ENCODE data around the gene PTPRN2. TPM values are rescaled to one million over a fixed set of nuclear protein-coding genes. Genes with fewer than 3 reads are reported as not detected.
"Not testable (repeated sequence)": the region's sequence is repeated elsewhere in the genome, so short reads cannot be mapped to it uniquely, and the experiment has no call there.

Gene PTPRN2
- total and polyA plus RNA-seq, 2 experiments from 2014 or later = 0.28 TPM; not detected in 1

GRCh38 chr7:157594306-157594705 is 993.3 kb downstream of the PTPRN2 start:
- Histone ChIP-seq H3K27ac (no peak overlapping the region), H3K27me3 (peaks cover 14% of the 10 kb centered on the region), H3K36me3 (no peaks in the 10 kb centered on the region), H3K9me3 (ENCODE audit: low read depth) (no peaks in the 10 kb centered on the region), H3K4me3 (no peak overlapping the region), H3K4me1 (ENCODE audit: low read depth) (no peaks in the 10 kb centered on the region)
- DNase-seq (ENCODE audit: low read depth in 1 of 2, low spot score in 1 of 2) = no peak
- TF ChIP-seq CTCF (IDR thresholded peaks at IDR 0.05; ENCODE audit: low read depth, low read length) = no peak

- H3K36me3 ChIP-seq = no peaks in the 10 kb centered on the region
- no peaks in the 10 kb centered on the region for H3K4me1 ChIP-seq (ENCODE audit: low read depth)
- no peak overlapping the region for H3K27ac ChIP-seq
- no peak for TF ChIP-seq CTCF (IDR thresholded peaks at IDR 0.05; ENCODE audit: low read depth, low read length)
- no peak for DNase-seq (ENCODE audit: low read depth in 1 of 2, low spot score in 1 of 2)
- H3K9me3 ChIP-seq (ENCODE audit: low read depth) = no peaks in the 10 kb centered on the region
- H3K27me3 ChIP-seq = peaks cover 14% of the 10 kb centered on the region
- H3K4me3 ChIP-seq = no peak overlapping the region
Measured at GRCh38 chr7:157593541-157593940, 994.1 kb downstream of the PTPRN2 start.

GRCh38 chr7:157592636-157593320 is 994.8 kb downstream of the PTPRN2 start:
- H3K4me3 ChIP-seq; H3K4me1 ChIP-seq (ENCODE audit: low read depth); H3K36me3 ChIP-seq; DNase-seq (ENCODE audit: low read depth in 1 of 2, low spot score in 1 of 2); H3K9me3 ChIP-seq (ENCODE audit: low read depth); H3K27ac ChIP-seq: not testable (repeated sequence)
- H3K27me3 ChIP-seq = peaks cover 14% of the 10 kb centered on the region

GRCh38 chr7:157590526-157590925 is 997.1 kb downstream of the PTPRN2 start:
- Histone ChIP-seq H3K4me3 (no peak overlapping the region), H3K9me3 (ENCODE audit: low read depth) (no peaks in the 10 kb centered on the region), H3K27me3 (peaks cover 3% of the 10 kb centered on the region), H3K36me3 (no peaks in the 10 kb centered on the region), H3K27ac (no peak overlapping the region), H3K4me1 (ENCODE audit: low read depth) (no peaks in the 10 kb centered on the region)
- no peak for TF ChIP-seq CTCF (IDR thresholded peaks at IDR 0.05; ENCODE audit: low read depth, low read length)
- no peak for DNase-seq (ENCODE audit: low read depth in 1 of 2, low spot score in 1 of 2)

GRCh38 chr7:157589680-157590079 is 997.9 kb downstream of the PTPRN2 start:
- no peak for TF ChIP-seq CTCF (IDR thresholded peaks at IDR 0.05; ENCODE audit: low read depth, low read length)
- no peak for DNase-seq (ENCODE audit: low read depth in 1 of 2, low spot score in 1 of 2)
- H3K36me3 ChIP-seq = no peaks in the 10 kb centered on the region
- no peak overlapping the region for H3K27ac ChIP-seq
- no peaks in the 10 kb centered on the region for H3K4me1 ChIP-seq (ENCODE audit: low read depth)
- H3K9me3 ChIP-seq (ENCODE audit: low read depth) = no peaks in the 10 kb centered on the region
- H3K4me3 ChIP-seq = no peak overlapping the region
- no peaks in the 10 kb centered on the region for H3K27me3 ChIP-seq

- Histone ChIP-seq H3K4me1 (ENCODE audit: low read depth) (no peaks in the 10 kb centered on the region), H3K36me3 (no peaks in the 10 kb centered on the region), H3K27ac (no peak overlapping the region), H3K4me3 (no peak overlapping the region), H3K9me3 (ENCODE audit: low read depth) (no peaks in the 10 kb centered on the region), H3K27me3 (no peaks in the 10 kb centered on the region)
- no peak for DNase-seq (ENCODE audit: low read depth in 1 of 2, low spot score in 1 of 2)
- no peak for TF ChIP-seq CTCF (IDR thresholded peaks at IDR 0.05; ENCODE audit: low read depth, low read length)
Measured at GRCh38 chr7:157587805-157588560, 999.6 kb downstream of the PTPRN2 start.

Measured in cardiac muscle cell (in vitro differentiated cells and primary cell).